HG03060 (cell line): ENCODE results near the gene SORCS2.

ENCODE experiments used
- ATAC-seq: cut with Tn5 transposase; IDR thresholded peaks from one replicate; pipeline ENCODE4 v1.9.1; 2021; ENCODE audit warnings: low read depth, moderate number of reproducible peaks; ENCODE audit not compliant: unreplicated experiment

The SORCS2 gene

GRCh38 chr4:7530082-7530481, 337.7 kb downstream of the SORCS2 start:
- no peak for ATAC-seq

DNA sequence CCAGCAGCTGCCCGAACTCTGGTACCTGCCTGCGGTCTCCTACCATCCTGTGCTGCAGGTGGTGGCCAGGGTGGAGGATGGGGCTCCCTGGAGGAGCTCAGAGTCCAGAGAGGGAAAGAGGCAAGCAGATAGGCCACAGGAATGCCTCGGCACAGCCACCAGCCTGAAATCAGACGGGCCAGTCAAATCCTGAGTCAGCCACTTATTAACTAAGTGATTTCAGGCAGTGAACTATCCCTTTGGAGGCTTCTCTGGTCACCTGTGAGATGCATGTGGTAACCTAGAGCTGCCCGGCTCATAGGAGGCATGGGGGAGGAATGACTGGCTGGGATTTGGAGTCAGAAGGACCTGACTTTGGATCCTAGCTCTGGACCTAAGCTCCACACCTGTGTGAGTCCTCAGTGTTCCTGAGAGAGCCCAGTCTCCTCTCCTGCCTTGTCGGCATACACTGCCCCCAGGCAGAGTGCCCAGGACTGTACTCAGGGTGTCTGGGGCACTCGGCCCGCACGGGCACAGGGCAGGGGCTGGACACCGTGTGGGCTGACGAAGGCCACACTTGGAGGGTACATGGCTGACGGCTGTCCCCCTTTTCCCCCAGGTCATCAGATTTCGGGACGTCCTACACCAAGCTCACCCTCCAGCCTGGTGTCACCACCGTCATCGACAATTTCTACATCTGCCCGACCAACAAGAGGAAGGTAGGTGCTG, 338.7 kb downstream of the SORCS2 start:
- no peak for ATAC-seq

- no peak for ATAC-seq
Measured at GRCh38 chr4:7531640-7531994, 339.3 kb downstream of the SORCS2 start.

DNA sequence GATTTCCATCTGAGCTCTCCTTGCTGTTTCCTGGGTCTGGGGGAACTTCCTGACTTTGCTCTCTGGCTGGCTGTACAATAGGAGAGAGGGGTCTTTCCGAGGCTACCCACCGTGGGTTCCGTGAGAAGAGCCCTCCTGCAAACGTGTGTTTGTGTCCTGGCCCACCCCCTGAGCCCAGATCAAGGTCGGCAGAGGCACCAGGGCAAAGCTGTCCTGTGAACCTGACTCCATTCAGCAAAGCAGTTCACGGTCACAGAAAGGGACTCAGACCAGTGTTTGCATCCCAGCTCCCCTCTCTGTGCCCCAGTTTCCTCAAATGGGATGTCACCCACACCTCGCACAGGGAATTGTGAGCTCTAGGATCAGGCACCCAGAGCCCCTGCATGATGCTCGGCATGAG, 339.7 kb downstream of the SORCS2 start:
- no peak for ATAC-seq

DNA sequence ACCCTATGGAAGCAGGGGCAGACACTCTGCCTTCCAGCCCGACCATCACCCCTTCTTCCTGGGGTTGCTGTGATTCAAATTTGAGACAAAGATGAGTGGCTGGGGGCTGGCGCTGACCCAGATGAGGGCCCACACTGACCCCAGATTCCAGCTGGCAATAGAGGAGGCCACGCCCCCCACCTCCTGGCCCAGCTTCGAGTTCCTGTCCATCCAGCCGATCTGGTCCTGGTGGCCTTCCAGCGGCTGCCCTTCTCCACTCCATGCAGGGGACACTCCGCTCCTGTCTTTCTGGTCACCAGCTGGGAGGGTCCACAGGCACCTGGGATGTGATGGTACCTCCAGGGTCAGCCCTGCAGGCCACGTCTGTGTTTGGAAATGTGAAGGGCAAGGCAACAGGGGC, 340.9 kb downstream of the SORCS2 start:
- ATAC-seq = no peak

DNA sequence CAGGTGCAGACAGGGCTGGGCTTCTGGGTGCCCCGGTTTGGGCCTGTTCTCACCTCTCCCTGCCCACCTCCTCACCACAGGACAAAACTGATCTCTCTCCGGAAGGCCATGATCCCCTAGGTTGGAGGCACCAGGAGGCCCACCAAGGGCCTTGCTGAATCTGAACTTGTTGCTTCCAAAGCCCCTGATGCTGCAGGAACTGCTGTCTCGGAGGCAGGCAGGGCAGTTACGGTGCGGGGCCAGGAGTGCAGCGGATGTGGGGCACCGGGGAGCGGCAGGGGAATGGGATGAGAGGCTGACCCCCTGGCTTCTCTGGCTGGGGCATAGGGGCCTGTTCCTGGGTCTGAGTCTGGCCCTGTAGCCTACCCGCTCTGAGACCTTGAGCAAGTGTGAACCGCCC, 342.8 kb downstream of the SORCS2 start:
- ATAC-seq = no peak

GRCh38 chr4:7535619-7536018, 343.3 kb downstream of the SORCS2 start:
- no peak for ATAC-seq

DNA sequence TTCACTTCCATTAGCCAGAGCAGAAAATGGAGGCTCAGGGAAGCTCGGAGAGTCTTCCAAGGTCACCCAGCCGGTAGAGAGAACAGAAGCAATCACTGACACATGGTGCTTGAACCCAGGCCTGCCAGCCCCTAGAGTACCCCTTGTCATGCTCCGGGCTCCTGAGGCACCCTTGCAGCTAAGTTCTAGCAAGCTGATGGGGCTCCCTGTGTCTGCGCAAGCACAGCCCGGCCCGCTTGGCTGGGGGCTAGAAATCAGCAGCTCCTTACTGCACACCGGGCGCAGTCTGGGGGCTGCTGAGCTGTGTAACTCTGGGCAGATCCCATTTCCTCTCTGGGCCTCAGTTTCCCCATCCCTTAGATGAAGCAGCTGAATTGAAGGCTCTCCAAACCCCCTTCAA, 344.5 kb downstream of the SORCS2 start:
- ATAC-seq = no peak

DNA sequence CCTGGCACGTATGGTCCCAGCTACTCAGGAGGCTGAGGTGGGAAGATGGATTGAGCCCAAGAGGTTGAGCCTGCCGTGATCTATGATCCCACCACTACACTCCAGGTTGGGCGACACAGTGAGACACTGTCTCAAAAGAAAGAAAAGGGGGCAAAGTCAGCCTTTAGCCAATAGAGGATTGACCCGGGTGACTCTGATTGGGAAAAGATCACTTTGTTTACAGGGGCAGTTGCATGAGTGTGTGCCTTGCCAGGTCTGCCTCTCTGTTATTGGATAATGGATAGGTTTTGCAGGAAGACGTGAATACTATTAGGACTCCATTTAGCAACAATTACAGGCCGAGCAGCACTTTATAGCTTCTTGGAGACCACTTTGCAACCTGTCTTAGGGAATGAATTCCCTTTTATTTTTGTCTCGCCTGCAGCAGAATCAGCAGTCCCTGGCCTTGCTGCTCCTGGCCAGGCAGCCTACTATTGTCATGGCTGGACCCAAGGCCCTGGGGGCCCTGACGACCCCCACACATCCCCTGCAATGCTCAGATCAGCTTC, 345.6 kb downstream of the SORCS2 start:
- no peak for ATAC-seq

GRCh38 chr4:7538518-7538917, 346.2 kb downstream of the SORCS2 start:
- ATAC-seq = no peak

DNA sequence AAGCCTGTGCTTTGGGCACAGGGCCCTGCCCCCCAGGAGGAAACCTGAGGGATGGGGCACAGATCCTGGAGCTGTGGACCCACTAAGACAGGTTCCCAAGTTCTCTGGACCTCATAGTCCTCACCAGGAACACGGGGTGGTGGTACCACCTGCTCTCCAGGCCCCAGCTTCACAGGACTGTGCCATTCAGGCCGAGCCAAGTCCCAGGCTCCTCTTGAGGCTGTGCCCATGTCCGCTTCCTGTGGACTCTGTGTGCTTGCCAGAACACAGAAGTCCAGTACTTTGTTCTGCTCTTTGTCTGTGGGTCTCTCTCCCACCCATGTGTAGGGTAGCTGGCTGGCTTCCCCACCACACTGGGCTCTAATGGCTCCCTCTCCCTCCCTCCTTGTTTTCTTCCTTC, 346.8 kb downstream of the SORCS2 start:
- no peak for ATAC-seq

DNA sequence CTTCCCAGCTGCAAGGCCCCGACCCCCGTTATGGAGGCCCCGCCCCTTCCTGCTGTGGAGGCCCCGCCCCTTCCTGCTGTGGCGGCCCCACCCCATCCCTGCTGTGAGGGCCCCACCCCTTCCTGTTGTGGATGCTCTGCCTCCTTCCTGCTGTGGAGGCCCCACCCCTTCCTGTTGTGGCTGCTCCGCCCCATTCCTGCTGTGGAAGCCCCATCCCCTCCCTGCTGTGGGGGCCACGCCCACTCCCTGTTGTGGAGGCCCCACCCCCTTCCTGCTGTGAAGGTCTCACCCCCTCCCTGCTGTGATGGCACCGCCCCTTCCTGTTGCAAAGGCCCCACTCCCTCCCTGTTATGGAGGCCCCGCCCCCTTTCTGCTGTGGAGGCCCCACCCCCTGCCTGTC, 347.3 kb downstream of the SORCS2 start:
- no peak for ATAC-seq

GRCh38 chr4:7540206-7540605, 347.9 kb downstream of the SORCS2 start:
- no peak for ATAC-seq

DNA sequence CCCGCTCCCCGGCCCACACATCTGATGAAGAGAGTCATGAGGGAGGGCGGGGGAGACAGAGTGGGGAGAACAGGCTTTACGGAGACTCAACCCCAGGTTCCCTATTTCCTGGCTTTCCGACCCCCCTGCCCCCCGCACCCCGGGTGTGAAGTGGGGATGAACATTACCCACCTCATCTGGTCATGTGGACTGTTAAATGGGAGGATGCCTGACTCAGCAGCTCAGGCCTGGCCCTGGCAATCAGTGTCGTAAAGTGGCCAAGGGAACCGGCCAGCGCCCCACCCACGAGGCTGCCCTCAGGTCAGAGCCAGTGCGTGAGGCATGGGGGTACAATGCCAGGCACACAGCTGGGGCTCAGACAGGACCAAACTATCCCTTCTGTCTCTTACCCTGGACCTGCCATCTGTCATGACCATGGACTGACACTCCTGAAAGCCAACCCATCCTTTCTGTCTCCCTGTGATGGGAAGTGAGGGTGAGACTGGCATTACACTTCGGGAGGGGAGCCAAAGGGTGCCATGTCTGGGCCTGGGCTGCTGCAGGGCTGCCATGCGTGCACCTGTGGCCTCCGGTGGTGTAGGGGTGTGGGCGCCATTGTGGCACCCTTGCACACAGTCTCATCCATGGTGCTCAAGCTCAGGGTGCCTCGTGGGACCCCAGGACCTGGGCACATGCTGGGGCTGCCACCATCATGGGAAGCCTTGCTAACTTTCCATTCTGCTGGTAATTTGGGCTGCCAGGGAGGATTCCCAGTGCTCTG, 348.5 kb downstream of the SORCS2 start:
- no peak for ATAC-seq

GRCh38 chr4:7541414-7541810, 349.1 kb downstream of the SORCS2 start:
- ATAC-seq = no peak

GRCh38 chr4:7542781-7543180, 350.4 kb downstream of the SORCS2 start:
- no peak for ATAC-seq

DNA sequence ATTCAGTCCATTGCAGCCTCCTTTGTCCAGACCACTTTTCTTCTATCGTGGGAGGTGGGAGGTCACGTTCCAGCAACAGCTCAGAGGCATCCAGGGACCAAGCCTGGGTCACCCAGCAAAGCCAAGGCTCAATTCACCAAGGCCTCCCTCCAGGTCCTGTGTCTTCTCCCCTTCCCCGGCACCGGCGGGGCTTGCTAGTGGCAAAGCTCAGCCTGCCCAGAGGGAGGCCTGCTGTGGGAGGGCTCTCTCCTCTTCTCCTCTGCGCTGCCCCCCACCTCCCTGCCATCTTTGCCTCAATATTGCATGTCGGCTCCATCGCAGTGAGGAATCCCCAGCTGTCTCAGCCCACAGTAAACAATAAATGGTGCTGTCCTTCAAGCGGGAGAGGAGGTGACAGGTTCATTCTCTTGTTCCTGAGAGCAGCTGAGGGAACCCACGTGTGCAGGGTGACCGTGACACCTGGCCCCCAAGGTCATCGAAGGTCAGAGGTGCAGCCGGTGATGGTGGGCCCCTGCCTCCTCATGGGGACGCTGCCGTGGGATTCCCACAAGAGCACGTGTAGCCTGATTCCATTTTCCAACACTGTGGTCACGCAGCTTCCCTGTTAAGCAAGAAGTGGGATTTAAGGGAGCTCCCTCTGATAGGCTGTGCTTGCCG, 353.9 kb downstream of the SORCS2 start:
- ATAC-seq = no peak

GRCh38 chr4:7546809-7547367, 354.6 kb downstream of the SORCS2 start:
- ATAC-seq = no peak

DNA sequence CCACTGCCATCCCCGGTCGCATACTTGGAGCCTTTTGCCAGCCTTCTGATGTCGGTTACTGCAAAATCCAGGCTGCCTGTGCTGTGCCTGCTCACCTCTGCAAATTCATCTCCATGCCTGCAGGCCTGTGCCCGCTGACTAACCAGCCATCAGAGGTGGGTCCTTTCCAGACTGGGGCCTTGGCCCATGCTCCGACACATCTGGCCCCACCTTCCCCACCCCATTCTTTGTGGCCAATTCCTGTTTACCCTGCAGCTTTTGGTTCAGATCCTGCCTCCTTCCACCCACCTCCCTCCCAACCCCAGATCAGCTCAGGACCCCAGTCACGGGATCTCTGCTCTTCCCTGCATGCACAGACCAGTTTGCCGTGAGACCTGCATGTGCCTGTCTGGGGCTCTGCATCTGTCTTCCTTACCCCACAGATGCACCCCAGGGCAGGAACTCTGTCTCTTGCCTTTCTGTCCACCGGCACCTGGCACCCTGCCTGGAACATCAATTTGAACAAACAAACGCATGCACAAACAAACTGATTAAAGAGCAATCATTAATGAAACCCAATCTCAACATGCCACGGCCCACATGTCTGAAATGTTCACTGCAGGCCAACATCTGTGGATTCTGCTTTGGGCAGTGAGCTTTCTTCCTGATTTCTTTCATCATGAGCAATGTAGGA, 355.2 kb downstream of the SORCS2 start:
- no peak for ATAC-seq

DNA sequence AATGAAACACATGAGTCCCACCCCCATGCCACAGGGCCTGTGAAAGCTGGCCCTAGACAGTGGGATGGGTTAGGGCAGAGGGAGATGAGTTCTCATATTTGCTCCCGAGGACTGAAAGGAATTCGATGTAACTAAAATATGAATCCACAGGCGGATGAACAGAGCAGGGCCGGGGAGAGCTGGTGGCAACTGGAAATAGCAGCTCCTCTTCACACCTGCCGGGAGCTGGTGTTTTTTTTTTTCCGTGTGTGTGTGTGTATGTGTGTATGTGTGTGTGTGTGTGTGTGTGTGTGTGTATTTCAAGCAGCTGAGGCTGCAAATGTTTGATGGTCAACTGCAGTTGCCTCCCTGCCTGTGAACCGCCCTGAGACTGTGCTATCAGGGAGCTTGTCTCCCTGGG, 357.5 kb downstream of the SORCS2 start:
- ATAC-seq = no peak

GRCh38 chr4:7552466-7552865, 360.1 kb downstream of the SORCS2 start:
- ATAC-seq = no peak
